ENCODE measurements around the gene PCDHGC3.

PCDHGC3 gene

GRCh38 chr5:141523991-141524390 is 48.2 kb downstream of the PCDHGC3 start:
- no peak for DNase-seq (ENCODE audit: low spot score)

GRCh38 chr5:141524604-141525597 is 49.1 kb downstream of the PCDHGC3 start:
- peak; percentile 78 for DNase-seq (ENCODE audit: low spot score)

GRCh38 chr5:141525653-141526052 is 49.9 kb downstream of the PCDHGC3 start:
- no peak for DNase-seq (ENCODE audit: low spot score)

- no peak for DNase-seq (ENCODE audit: low spot score)
Observed at GRCh38 chr5:141527426-141527825, 51.7 kb downstream of the PCDHGC3 start.

All from HuH-7 (cell line).